A549 (cell line): Measurements from ENCODE around the gene RPS17. TPM values are rescaled to one million over a fixed set of nuclear protein-coding genes. Genes with fewer than 3 reads are reported as not detected.

Source experiments
- ATAC-seq, 2 experiments: fragments of 200-7000 bp in 1 of 2; fragments of >200 bp in 1 of 2; cut with Nextera tagmentation in 1 of 2; cut with Tn5 transposase in 1 of 2; 3 replicates each; pipeline versions ENCODE4 v1.8.0 to v1.9.1; 2018 to 2020; ENCODE audit warnings: mild to moderate bottlenecking in 1 of 2, moderate library complexity in 1 of 2
- CTCF ChIA-PET: fragments of 300-600 bp; sonication (Branson Sonifier 250); formaldehyde crosslinking; extraction: SDS; loops from one replicate; lab custom pipeline; 2021; ENCODE audit warnings: antibody characterized with exemption, inconsistent platforms; lab: Yijun Ruan, JAX
- POLR2A ChIA-PET: fragments of 350-600 bp; formaldehyde crosslinking; extraction: SDS; loops from one replicate; lab custom pipeline; 2021; ENCODE audit warnings: antibody characterized with exemption, inconsistent platforms; lab: Yijun Ruan, JAX
- DNase-seq, 2 experiments: peaks; one replicate each; pipeline versions ENCODE4 v3.0.0 to v3.0.0-alpha.2; 2011 to 2016; ENCODE audit warnings: low read depth in 1 of 2, low spot score in 1 of 2
- FAIRE-seq: peaks from 2 replicates; lab custom pipeline; 2011; peaks lifted over from hg19 to GRCh38; lab: Jason Lieb, UNC
- H3K27ac ChIP-seq, 2 experiments: fragments of >200 bp; sonication (Bioruptor Twin); formaldehyde crosslinking; 3 replicates each; pipeline ENCODE4 v1.5.1; 2016 to 2017
- H3K4me1 ChIP-seq: fragments of >200 bp; sonication (Bioruptor Twin); formaldehyde crosslinking; 3 replicates; pipeline ENCODE4 v1.6.1; 2016
- H3K4me2 ChIP-seq: fragments of >200 bp; sonication (Bioruptor Twin); formaldehyde crosslinking; 3 replicates; pipeline ENCODE4 v1.6.1; 2016
- H3K4me3 ChIP-seq: fragments of >200 bp; sonication (Bioruptor Twin); formaldehyde crosslinking; 3 replicates; pipeline ENCODE4 v1.5.1; 2016
- H3K9me3 ChIP-seq: fragments of >200 bp; sonication (Bioruptor Twin); formaldehyde crosslinking; 3 replicates; pipeline ENCODE4 v1.6.1; 2016
- BCL3 ChIP-seq: fragments of >200 bp; sonication (Bioruptor Twin); formaldehyde crosslinking; IDR thresholded peaks from 3 replicates; pipeline ENCODE4 v1.6.1; 2016
- CEBPB ChIP-seq, 2 experiments: fragments of >200 bp in 1 of 2; sonication (Bioruptor Twin) in 1 of 2; formaldehyde crosslinking in 1 of 2; IDR thresholded peaks; 2 replicates each; pipeline ENCODE4 v1.6.1; 2012 to 2016
- ELK1 ChIP-seq: fragments of 150-350 bp; IDR thresholded peaks from 2 replicates; pipeline ENCODE4 v1.6.1; 2014; ENCODE audit warnings: low read depth, mild to moderate bottlenecking, low read length
- FOSB ChIP-seq: fragments of 250-450 bp; sonication (Bioruptor Pico); IDR thresholded peaks from 2 replicates; pipeline ENCODE4 v1.5.0; 2020; ENCODE audit warnings: mild to moderate bottlenecking, moderate library complexity
- FOSL2 ChIP-seq, 2 experiments: fragments of 450-650 bp in 1 of 2; fragments of >200 bp in 1 of 2; sonication (Bioruptor Twin) in 1 of 2; formaldehyde crosslinking; IDR thresholded peaks; 2 replicates each; pipeline versions ENCODE4 v1.5.0 to v1.6.1; 2016 to 2020; ENCODE audit warnings: mild to moderate bottlenecking in 1 of 2, moderate library complexity in 1 of 2
- GATA3 ChIP-seq: IDR thresholded peaks from 2 replicates; pipeline ENCODE4 v1.6.1; 2012; ENCODE audit warnings: borderline replicate concordance
- HES2 ChIP-seq: fragments of >200 bp; sonication (Bioruptor Twin); formaldehyde crosslinking; IDR thresholded peaks from 2 replicates; pipeline ENCODE4 v1.6.1; 2016
- HOXB5 ChIP-seq: fragments of 250-450 bp; sonication (Bioruptor Pico); IDR thresholded peaks from 2 replicates; pipeline ENCODE4 v1.5.0; 2020; ENCODE audit warnings: mild to moderate bottlenecking, moderate library complexity
- JUN ChIP-seq, 2 experiments: fragments of >200 bp; sonication (Bioruptor Twin); formaldehyde crosslinking; IDR thresholded peaks; 2 replicates in 1 of 2; 3 replicates in 1 of 2; pipeline ENCODE4 v1.6.1; 2016 to 2017
- KDM1A ChIP-seq: fragments of 200-600 bp; sonication (generic); IDR thresholded peaks from 2 replicates; pipeline ENCODE4 v1.6.1; 2016; ENCODE audit warnings: low read depth, mild to moderate bottlenecking
- KDM5A ChIP-seq: fragments of 200-600 bp; sonication (generic); IDR thresholded peaks from 2 replicates; pipeline ENCODE4 v1.6.1; 2016; ENCODE audit warnings: antibody characterized with exemption, mild to moderate bottlenecking
- MAX ChIP-seq: IDR thresholded peaks from 2 replicates; pipeline ENCODE4 v1.6.1; 2012
- MAZ ChIP-seq: fragments of 150-350 bp; IDR thresholded peaks from 2 replicates; pipeline ENCODE4 v1.6.1; 2014; ENCODE audit warnings: antibody characterized with exemption, low read depth, low read length, borderline replicate concordance
- PBX3 ChIP-seq: IDR thresholded peaks from 2 replicates; pipeline ENCODE4 v1.6.1; 2012
- POLR2AphosphoS2 ChIP-seq: conservative IDR thresholded peaks from 2 replicates; pipeline ENCODE4 v1.6.1; 2012; ENCODE audit warnings: low read length, improper control_type of control experiment, inconsistent platforms
- RARB ChIP-seq: fragments of 250-450 bp; sonication (Bioruptor Pico); IDR thresholded peaks from 2 replicates; pipeline ENCODE4 v1.8.0; 2021; ENCODE audit warnings: mild to moderate bottlenecking, moderate library complexity
- RNF2 ChIP-seq: fragments of 200-600 bp; sonication (generic); IDR thresholded peaks from 2 replicates; pipeline ENCODE4 v1.6.1; 2016; ENCODE audit warnings: low read depth, mild to moderate bottlenecking, antibody characterized with exemption, moderate library complexity, borderline replicate concordance
- SREBF2 ChIP-seq: fragments of 450-650 bp; IDR thresholded peaks from 2 replicates; pipeline ENCODE4 v1.6.1; 2014; ENCODE audit warnings: mild to moderate bottlenecking, moderate library complexity
- USF2 ChIP-seq: fragments of 450-650 bp; IDR thresholded peaks from 2 replicates; pipeline ENCODE4 v1.6.1; 2014; ENCODE audit warnings: antibody characterized with exemption
- ZFP36 ChIP-seq: fragments of 450-650 bp; IDR thresholded peaks from 2 replicates; pipeline ENCODE4 v1.6.1; 2014; ENCODE audit warnings: borderline replicate concordance; ENCODE audit not compliant: partially characterized antibody
- ZNF302 ChIP-seq: fragments of 250-450 bp; sonication (Bioruptor Pico); IDR thresholded peaks from 2 replicates; pipeline ENCODE4 v1.9.0; 2021; ENCODE audit warnings: inconsistent platforms, mild to moderate bottlenecking, moderate library complexity
- WGBS: methylation state at CpG from one replicate; pipeline ENCODE4 v1.1.6; 2017; ENCODE audit errors: missing lambda C conversion rate; 5-methylcytosine and 5-hydroxymethylcytosine counted together
- polyA plus RNA-seq, 4 experiments: library from polyadenylated mRNA; depleted of rRNA in 3 of 4; stranded (reverse); fragments of >200 nt; fragmentation: RNase III in 1 of 4; extraction: RNeasy Plus Mini Kit Qiagen cat#74134 plus additional on column Dnase treatment in 1 of 4; gene quantifications; 2 replicates in 3 of 4; 3 replicates in 1 of 4; pipeline ENCODE4 v1.2.3, GENCODE V29; 2011 to 2017

RPS17 gene
- polyA plus RNA-seq, 2 of the 4 experiments (the other 2 are of a cell fraction) = 6,127 to 8,061 TPM

- 39% methylated on average over 3 of the region's 3 CpGs for WGBS
- POLR2A ChIA-PET = no interaction called here
- TF ChIP-seq BCL3 = no peak
- no peak for TF ChIP-seq RNF2
- no peak for TF ChIP-seq MAZ
- no peak for TF ChIP-seq MAX
- TF ChIP-seq JUN (IDR thresholded peaks at IDR 0.05) = no peak
- no peak for TF ChIP-seq HOXB5 (CRISPR knock-in tag)
- TF ChIP-seq FOSB (CRISPR knock-in tag) = no peak
- TF ChIP-seq FOSL2 (IDR thresholded peaks at IDR 0.05) = no peak
- no peak for TF ChIP-seq FOSL2 (CRISPR knock-in tag; IDR thresholded peaks at IDR 0.05)
- TF ChIP-seq KDM1A = no peak
- TF ChIP-seq ZFP36 = no peak
- TF ChIP-seq KDM5A = no peak
- no peak for TF ChIP-seq ELK1
- no peak for TF ChIP-seq SREBF2
- no peak for TF ChIP-seq USF2
- FAIRE-seq (no peak), DNase-seq (no peak), ATAC-seq (no peak)
- H3K9me3 ChIP-seq = no peaks in the 10 kb centered on the region
- no peak overlapping the region for H3K4me3 ChIP-seq
- no peak overlapping the region for H3K27ac ChIP-seq
- H3K4me1 ChIP-seq = peaks cover 3% of the 10 kb centered on the region; the same call in 1 of the 3 replicates
- H3K4me2 ChIP-seq = no peak overlapping the region
- CTCF ChIA-PET = interaction anchor here (8.3 kb wide), 1 partner anchor 15 kb away, joined by 108 read pairs; no protein-coding TSS in a partner anchor
Measured at GRCh38 chr15:82545002-82545401, 4.7 kb upstream of the RPS17 start.

GRCh38 chr15:82544431-82544830, 4.2 kb upstream of the RPS17 start:
- no peak overlapping the region for H3K4me3 ChIP-seq
- POLR2A ChIA-PET = no interaction called here
- ATAC-seq (no peak), FAIRE-seq (no peak), DNase-seq (no peak)
- no peaks in the 10 kb centered on the region for H3K9me3 ChIP-seq
- no peak overlapping the region for H3K27ac ChIP-seq
- peaks cover 3% of the 10 kb centered on the region; the same call in 1 of the 3 replicates for H3K4me1 ChIP-seq
- CTCF ChIA-PET = interaction anchor here (0.9 to 8.3 kb wide), 3 partner anchors 9 to 136 kb away, joined by 3 to 108 read pairs (median 5); no protein-coding TSS in a partner anchor
- H3K4me2 ChIP-seq = no peak overlapping the region
- WGBS = 76% methylated on average over 9 of the region's 9 CpGs
- TF ChIP-seq GATA3 = no peak
- TF ChIP-seq HES2 = no peak
- no peak for TF ChIP-seq RARB (CRISPR knock-in tag)
- no peak for TF ChIP-seq PBX3
- TF ChIP-seq ZNF302 (CRISPR knock-in tag) = no peak
- no peak for TF ChIP-seq CEBPB (IDR thresholded peaks at IDR 0.05)
- no peak for TF ChIP-seq FOSB (CRISPR knock-in tag)
- TF ChIP-seq USF2 = no peak
- TF ChIP-seq POLR2AphosphoS2 = no peak
- TF ChIP-seq, all 56 proteins: peak for 0
